ENCODE data around the gene CRACR2B. TPM values are rescaled to one million over a fixed set of nuclear protein-coding genes. Genes with fewer than 3 reads are reported as not detected.

CRACR2B gene
- total and polyA plus RNA-seq, 2 of the 13 experiments (the other 11 are each of a cell fraction or from before 2014, with no cell fraction given) = 14.9 to 21.0 TPM

GRCh38 chr11:809287-810039, 18.3 kb upstream of the CRACR2B start, which contains the start of gene RPLP2 (continued):
- TF ChIP-seq ZNF225 (CRISPR knock-in tag; IDR thresholded peaks at IDR 0.05) (peak; percentile 93), SP2 (CRISPR knock-in tag; IDR thresholded peaks at IDR 0.05) (peak; percentile 72), GPN1 (CRISPR knock-in tag; IDR thresholded peaks at IDR 0.05; ENCODE audit: borderline replicate concordance) (no peak), POLR2AphosphoS2 (IDR thresholded peaks at IDR 0.05; ENCODE audit: low read depth, low read length) (peak; percentile 48; the same call in 1 of the 2 replicates), GMEB2 (CRISPR knock-in tag; IDR thresholded peaks at IDR 0.05; ENCODE audit: low read depth) (peak; percentile 87), GABPB1 (CRISPR knock-in tag; IDR thresholded peaks at IDR 0.05) (peak; percentile 99), HDAC1 (CRISPR knock-in tag; IDR thresholded peaks at IDR 0.05) (peak; percentile 99), NONO (IDR thresholded peaks at IDR 0.05) (no peak), NONO (CRISPR knock-in tag; conservative IDR thresholded peaks at IDR 0.05) (peak; percentile 88), HIVEP1 (CRISPR knock-in tag; IDR thresholded peaks at IDR 0.05) (peak; percentile 93), IRF2 (CRISPR knock-in tag; IDR thresholded peaks at IDR 0.05) (peak; percentile 96), ARID3A (IDR thresholded peaks at IDR 0.05; ENCODE audit: low read depth, low read length) (no peak), NR3C1 (CRISPR knock-in tag; IDR thresholded peaks at IDR 0.05) (no peak), LBX2 (CRISPR knock-in tag; IDR thresholded peaks at IDR 0.05; ENCODE audit: borderline replicate concordance) (peak; percentile 86; the same call in 1 of the 2 replicates), ZNF589 (CRISPR knock-in tag; conservative IDR thresholded peaks at IDR 0.05) (peak; percentile 65; the same call in 1 of the 2 replicates), ZBTB39 (CRISPR knock-in tag; IDR thresholded peaks at IDR 0.05) (no peak), E2F5 (CRISPR knock-in tag; conservative IDR thresholded peaks at IDR 0.05) (peak; percentile 9; the same call in 1 of the 2 replicates), MNT (IDR thresholded peaks at IDR 0.05) (peak; percentile 85), ZNF777 (CRISPR knock-in tag; IDR thresholded peaks at IDR 0.05) (peak; percentile 9), PCBP2 (optimal IDR thresholded peaks at IDR 0.05; ENCODE audit: low read depth, low read length, poor library complexity, severe bottlenecking) (no peak), ZNF749 (CRISPR knock-in tag; IDR thresholded peaks at IDR 0.05; ENCODE audit: borderline replicate concordance) (peak; percentile 62; the same call in 1 of the 2 replicates)

Measured in HepG2 (cell line).